UCSD-AML1 (cell line): ENCODE measurements around the gene ARPC2.

Source experiments
- DNase-seq: peaks from one replicate; lab custom pipeline; 2025; ENCODE audit not compliant: unreplicated experiment; lab: John Stamatoyannopoulos, UW

Gene ARPC2

DNA sequence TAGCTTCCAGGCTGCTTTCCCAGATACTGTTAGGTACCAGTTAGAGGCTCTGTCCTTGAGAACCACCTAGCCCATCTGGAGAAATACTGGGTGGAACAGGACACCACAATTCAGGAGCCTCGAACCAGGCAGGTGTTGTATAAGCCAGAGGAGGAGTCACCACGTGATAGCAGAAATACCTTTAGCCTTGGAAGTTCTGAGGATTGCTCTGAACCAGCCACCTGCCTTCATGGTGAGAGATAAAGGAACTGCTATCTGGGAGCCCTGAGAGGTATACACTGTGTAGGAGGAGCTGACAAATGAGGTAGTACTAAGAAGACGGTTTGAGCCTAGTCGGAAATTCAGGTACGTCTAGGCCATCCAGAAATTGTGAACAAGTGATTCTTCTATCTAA lies 36.2 kb downstream of the ARPC2 start:
- no peak for DNase-seq

DNA sequence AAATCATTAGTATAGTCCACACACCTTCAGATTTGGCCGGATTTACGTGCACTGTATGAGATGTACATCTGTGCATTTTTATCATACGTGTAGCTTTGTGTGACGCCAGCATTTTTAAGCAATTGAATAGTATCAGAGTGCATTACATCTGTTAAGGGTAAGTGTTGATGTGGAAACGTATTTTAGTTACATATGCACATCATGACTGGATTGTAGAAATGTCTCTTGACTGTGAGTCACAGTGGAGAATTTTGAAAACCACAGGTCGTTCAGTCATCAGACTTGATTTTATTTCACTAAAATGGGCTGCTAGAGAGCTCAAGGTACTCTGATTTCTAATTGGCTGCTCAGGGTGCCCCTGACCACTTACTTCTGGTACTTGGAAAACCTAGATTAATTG lies 38.5 kb downstream of the ARPC2 start:
- DNase-seq = no peak

DNA sequence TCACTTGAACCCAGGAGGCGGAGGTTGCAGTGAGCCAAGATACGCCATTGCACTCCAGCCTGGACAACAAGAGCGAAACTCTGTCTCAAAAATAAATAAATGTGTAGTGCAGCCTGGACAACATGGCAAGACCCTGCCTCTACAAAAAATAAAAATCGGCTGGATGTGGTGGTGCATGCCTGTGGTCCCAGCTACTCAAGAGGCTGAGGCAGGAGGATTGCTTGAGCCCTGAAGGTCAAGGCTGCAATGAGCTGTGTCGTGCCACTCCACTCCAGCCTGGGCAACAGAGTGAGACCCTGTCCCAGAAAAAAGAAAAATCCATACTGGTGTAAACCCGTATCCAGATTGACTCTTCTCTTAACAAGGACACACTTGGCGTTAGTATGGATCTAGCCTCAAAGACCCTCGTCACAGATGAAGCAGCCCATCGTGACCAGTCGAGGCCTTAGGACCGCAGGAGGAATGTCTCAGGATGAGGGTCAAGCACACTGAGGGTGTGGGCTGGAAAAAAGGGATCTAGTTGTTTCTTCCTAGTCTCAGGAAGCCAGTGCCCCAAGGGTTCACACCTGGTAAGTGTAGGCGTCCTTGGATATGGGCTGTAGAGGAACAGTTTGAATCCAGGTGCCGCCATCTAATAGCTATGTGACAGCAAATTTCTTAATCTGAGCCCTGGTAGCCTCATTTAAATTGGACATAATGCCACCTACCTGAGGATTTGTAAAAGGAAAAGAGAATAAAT lies 39.8 kb downstream of the ARPC2 start:
- no peak for DNase-seq

DNA sequence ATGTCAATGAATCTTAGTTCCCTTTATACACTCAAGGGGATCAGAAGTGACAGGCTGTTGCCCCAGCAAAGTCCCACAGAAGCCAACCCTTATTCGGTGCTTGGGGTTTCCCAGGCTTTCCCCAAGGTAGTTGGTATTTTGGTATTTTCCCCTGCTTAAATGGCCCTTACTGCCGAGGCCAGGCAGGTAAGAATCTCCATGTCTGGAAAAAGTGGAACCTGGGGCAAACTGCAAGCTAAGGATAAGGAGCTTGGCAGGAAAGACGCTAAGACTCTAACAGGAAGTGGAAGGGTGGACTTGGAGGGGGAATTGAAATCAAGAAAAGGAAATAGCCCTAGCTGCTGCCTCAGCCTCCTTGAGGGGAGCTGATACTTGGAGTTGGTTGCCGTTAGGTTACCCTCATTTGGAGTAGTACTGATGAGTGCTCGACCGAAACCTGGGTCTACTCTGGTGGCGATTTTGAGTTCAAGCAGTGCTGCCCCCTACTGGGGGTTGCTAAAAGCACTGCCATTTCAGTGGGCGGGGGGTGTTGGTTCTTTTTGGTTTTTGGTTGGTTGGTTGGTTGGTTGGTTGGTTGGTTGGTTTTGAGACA lies 40.5 kb downstream of the ARPC2 start:
- DNase-seq = peak; percentile 56

DNA sequence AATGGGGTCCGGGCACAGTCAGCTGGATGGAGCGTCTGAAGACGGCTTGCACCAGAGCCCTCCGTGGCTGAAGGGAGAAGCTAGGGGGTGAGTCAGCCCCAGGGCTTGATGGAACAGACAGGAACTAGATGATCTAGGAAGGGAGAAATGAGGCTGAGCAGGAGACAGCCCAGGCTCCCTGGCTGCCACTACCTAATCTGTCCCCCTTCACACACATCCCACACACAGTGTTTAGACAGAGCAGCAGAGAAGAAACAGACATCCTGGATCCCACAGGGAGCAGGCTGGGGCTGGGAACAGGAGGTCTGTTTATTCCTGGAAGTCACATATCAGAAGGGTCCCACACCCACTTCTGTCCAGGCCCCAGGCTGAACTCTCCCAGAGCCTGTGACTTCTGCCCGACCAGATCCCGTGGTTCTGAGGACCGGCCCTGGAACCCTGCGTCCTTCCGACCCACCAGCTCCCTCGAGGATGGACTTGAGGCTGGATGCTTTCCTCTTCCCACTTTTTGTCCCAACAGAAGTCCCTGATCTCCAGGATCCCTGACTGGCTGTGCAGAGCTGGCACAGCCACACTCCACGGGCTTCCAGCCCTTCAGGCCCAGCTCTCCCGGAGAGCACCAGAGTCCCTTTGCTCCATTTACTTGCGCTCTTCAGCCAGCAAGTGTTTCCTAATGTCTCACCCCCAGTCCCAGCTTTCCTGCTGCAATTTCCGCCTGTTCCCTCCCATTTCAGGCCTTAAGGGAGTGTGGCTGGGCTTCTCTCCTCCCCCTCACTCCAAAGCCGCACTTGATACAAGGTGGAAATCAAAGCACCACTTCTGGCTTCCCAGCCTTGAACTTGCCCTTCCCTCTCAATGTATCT lies 42.3 kb downstream of the ARPC2 start:
- no peak for DNase-seq

DNA sequence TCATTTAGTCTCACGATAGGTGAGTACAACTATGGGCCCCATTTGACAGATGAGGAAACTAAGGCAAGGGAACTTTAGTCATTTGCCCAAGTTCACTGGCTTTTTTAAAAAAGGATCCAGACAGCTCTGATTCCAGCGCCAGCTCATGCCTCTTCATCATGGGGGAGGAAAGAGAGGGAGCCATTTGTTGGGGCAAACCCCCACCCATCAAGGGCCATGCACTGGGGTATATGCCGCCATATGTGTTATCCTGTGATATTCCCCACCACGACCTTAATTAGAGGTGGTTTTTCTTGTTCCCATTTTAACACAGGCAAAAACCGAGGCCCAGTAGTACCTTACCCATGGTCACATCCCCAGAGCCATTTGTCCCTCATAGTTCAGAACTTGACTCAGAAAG lies 43.2 kb downstream of the ARPC2 start:
- DNase-seq = no peak

DNA sequence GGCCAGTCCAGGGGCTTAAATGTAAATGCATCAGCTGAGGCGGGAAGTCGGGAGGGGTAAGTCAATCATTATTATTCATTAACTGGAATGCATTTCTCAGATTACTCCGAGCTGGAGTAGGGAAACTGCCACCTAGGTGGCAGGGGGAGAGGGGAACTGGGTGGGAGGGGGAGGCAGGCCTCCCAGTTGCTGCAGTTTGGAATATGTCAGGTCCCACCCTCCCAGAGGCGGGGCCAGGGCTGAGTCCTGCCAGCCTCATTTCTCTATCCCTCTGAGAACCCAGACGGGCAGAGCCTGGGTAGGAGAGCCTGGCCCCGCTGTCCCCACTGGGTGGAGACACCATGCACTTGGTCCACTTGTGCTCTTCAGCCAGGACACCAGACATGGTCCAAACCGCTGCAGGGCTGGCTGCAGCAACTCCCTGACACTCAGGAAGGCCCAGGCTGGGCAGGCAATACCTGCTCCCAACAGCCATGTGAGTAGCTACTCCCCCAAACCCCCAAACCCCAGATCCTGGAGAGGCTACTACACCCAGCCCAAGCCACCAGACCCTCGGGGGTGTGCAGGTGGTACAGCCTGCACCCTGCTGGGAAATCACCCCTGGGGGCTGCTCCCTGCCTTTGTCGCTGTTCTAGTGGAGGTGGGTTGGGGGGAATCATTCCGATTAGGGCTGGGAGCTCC lies 43.9 kb downstream of the ARPC2 start, which contains the start of gene GPBAR1:
TSS of gene GPBAR1 (plus strand) at position 274 of the 681 bp plus-strand sequence. CDS start 1,710 bp downstream, outside the sequence.
- no peak for DNase-seq

DNA sequence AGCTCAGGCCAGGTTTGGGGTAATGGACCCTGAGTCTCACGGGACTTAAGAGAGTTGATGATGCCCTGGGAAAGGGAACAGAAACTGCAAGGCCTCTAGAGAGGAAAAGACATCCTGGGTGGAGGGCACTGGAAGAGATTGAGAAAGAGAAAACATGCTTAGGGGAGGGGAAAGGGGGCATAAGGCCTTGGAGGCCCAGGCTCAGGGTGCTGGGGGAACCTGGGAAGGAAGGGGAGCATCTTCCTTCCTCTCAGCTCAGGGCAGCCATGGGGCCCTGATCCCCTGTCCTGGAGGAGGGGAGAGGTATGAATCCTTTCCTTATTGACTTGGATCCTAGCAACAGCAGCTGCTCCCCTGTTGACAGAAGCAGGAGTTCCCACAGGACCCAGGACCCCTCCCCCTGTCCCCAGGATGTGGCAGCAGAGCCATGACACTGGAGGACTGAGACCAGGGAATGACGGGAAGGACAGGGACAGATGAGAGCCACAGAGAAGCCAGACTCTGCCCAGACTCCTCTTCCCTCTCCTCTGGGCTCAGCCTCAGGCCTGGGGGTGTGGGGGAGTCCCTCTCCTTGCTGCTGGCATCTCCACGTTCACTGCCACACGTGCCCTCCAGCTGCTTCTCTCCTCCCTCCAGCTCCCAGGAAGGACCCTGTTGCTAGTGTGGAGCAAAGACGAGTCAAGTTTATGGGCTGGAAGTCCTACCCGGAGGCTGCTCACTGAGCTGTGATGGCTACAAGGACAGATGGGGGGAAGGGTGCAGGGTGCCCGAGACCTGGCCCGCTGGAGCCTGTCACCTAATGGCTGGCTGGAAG lies 44.6 kb downstream of the ARPC2 start:
- no peak for DNase-seq

DNA sequence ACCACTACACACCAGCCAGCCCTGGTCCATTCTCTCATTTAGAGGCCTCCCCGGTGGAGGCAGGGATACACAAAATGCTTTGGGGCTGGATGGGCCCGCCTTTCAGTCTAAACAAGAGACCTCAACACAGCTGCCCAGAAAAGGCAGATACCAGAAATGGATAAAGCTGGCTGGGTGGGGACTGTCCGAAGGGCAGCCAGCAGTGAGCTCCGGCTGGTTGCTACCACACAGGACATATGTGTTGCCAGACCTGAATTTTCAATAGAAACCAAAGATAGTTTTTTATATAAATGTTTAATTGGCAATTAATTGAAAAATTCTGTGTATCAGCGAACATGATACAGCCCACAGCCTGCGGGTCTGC lies 45.2 kb downstream of the ARPC2 start:
- DNase-seq = no peak

DNA sequence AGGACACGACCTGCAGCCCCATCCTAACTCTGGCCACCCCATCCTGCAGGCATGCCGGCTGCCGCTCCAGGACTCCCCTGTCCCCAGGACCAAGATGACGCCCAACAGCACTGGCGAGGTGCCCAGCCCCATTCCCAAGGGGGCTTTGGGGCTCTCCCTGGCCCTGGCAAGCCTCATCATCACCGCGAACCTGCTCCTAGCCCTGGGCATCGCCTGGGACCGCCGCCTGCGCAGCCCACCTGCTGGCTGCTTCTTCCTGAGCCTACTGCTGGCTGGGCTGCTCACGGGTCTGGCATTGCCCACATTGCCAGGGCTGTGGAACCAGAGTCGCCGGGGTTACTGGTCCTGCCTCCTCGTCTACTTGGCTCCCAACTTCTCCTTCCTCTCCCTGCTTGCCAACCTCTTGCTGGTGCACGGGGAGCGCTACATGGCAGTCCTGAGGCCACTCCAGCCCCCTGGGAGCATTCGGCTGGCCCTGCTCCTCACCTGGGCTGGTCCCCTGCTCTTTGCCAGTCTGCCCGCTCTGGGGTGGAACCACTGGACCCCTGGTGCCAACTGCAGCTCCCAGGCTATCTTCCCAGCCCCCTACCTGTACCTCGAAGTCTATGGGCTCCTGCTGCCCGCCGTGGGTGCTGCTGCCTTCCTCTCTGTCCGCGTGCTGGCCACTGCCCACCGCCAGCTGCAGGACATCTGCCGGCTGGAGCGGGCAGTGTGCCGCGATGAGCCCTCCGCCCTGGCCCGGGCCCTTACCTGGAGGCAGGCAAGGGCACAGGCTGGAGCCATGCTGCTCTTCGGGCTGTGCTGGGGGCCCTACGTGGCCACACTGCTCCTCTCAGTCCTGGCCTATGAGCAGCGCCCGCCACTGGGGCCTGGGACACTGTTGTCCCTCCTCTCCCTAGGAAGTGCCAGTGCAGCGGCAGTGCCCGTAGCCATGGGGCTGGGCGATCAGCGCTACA lies 45.9 kb downstream of the ARPC2 start:
- DNase-seq = no peak

DNA sequence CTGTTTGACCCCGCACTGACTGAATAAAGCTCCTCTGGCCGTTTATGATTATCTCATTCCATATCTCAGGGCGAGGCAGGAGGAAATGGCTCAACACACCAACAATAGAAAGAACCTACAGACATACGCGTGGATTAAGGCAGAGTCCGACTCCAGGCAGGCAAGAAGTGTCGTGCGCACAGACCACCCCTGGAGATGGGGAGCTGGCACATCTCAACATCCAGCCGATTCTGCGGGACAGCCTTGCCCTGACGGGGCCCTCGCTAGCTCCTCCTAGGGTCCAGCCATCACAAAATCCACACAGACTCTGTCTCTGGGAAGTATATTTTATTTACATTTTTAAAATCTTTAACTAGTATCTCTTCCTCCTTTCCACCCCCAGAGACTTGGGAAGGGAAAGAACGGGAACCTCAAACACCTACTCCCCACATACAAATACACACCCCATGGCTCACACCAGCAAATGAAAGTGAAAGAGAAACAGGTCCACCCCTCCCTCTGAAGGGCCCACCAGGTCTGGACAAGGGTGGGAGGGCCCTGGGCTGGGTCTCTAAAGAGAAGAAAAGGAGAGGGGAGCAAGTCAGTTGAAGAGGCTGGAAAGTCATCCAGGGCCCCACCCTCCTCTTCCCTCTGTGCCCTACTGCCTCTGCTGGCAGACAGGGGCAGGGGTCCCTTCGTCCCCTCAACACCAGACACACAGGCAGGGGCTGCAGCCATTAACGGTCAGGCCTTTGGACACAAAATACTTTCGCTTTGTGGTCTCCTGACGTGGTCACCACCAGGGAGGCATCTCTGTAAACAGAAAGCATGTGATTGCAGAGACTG lies 47.0 kb downstream of the ARPC2 start:
- DNase-seq = no peak

DNA sequence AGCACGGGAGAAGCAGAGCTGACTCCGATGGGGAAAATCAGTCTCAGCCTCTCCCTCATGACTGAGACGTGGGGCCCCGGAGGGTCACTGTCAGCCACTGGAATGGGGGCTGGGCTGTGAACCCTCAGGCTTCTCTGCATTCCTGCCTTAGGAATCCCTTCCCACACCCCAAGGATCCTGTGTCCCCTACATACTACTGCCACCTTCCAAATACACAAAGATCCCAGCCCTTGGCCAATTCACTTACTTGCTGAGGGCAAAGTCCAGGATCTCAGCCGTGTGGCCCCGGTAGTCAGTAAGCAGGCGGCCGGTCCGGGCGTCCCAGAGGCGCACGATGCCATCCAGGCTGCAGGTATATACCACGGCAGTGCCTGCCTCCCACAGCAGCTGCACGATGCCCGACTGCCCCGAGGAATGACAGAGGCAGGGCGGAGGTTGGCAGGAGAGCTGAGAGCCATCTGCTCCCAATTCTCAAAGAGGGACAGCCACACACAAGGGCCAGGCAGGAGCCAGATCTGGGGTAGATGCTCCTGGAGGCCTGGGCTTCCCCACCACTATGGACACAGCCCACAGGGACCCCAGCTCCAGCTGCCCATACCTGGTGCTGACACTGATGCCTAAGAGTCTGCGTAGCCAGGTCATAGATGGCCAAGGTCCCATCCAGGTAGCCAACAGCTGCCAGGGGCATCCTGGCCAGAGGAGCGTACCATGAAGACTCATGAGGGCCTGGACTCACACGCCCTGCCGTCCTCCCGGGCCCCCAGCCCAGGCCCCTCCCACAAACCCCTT lies 48.0 kb downstream of the ARPC2 start:
- DNase-seq = no peak

DNA sequence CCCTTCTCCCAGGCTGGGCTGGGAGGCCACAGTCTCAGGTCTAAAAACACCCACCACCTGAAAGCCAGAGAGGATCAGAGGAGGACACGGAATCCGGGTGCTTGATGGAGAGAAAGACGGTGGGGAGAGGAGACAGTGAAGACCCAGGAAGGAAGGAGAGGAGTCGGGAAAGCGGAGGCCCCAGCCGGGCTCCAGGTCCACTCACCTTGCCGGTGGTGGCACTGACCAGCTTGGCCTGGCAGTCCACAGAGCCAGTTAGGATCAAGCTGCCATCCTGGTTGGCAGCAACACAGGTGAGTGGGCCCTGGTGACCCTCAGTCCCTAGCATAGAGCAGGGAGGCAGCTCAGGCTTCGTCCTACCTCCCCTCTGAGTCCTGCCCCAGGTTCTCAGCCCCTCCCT lies 48.6 kb downstream of the ARPC2 start:
- DNase-seq = no peak

DNA sequence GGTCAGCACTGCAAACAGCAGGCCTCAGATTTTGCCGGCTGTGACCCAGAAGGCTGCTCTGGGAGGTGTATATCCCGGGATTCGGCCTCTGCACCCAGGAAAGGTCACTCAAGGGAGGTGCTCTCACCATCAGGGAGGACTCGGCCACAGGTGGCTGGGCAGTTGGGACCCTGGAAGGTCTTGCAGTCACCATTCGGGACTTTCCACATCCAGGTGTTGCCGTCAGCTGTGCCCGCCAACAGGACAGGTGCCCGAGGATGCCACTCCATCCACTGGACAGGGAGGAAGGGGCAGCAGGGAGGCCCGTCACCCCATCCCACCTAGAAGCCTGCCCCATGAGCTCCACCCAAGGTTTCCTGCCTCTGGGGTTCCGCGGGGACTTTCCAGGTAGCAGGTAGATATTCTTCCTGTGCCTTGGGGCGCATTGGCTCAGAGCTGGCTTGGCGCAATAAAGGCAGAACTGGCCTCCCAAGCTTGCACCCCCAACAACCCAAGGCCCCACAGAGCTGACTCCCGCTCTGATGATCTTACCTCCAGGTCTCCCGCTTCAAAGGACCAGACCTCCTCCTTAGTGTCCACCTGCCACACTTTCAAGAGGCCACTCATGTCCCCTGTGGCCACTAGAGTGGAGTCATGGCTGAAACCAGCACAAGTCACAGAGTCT lies 49.5 kb downstream of the ARPC2 start:
- DNase-seq = no peak

DNA sequence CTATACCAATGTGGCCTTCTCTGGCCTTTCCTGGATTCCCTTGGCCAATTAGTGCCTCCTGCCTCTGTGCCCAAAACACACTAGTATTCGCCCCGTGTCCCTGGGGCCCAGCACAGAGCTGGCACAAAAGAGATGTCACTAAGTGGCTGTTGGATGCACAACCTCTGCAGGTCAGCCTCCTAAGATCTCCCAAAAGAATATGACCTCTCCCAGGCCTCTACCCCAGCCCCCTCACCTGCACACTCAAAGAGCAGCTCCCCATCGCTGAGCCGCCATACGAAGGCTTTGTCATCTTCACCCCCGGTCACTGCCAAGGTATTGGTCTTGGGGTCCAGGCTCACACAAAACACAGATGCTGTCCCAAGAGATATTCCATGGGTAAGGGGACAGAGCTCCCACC lies 50.3 kb downstream of the ARPC2 start:
- no peak for DNase-seq

DNA sequence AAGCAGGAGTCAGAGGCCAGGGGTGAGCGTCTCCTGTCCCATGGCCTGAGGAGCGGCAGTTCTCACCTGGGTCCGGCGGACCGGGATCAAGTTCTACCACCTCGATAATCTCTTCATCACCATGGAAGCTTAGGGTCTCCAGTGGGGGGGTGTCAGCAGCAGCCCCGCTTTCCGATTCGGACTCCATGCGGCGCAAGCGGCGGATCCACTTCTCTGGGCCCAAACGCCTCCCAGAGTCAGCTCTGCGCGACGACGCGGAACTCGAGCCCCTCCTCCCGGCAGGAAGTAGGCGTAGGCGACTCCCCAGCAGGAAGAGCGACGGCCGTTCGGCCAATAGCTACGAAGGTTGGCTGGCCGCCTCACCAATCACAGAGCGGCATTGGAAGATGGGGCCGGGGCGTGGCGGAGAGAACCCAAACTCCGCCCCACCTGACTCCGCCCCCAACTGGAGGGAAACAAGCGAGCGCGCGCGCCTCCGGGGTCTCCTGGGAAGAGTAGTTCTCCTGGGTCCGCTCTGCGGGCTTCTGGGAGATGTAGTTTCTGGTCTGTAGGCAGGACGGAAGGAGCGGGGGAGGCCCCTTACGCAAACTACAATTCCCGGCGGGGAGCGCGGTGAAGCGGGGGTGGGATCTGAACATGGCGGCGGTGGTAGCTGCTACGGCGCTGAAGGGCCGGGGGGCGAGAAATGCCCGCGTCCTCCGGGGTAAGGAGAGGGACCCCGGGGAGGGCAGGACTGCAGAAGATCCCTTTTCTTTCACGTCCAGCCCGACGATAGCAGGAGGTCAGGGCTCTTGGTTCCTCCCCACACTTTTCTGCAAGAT lies 53.1 kb downstream of the ARPC2 start, which contains the start of the genes AAMP and PNKD:
TSS of gene AAMP (minus strand) at position 238 of the 821 bp plus-strand sequence. CDS start at position 187, 51 bp downstream.
TSS of gene PNKD (plus strand) at position 620 of the 821 bp plus-strand sequence. CDS start at position 637, 17 bp downstream.
- peak; percentile 100 for DNase-seq
